T1000 (cell line): Measurements from ENCODE around the gene RIPK4.

Experiments used
- DNase-seq: peaks from one replicate; lab custom pipeline; 2025; ENCODE audit warnings: mixed read lengths; lab: John Stamatoyannopoulos, UW

The RIPK4 gene

DNA sequence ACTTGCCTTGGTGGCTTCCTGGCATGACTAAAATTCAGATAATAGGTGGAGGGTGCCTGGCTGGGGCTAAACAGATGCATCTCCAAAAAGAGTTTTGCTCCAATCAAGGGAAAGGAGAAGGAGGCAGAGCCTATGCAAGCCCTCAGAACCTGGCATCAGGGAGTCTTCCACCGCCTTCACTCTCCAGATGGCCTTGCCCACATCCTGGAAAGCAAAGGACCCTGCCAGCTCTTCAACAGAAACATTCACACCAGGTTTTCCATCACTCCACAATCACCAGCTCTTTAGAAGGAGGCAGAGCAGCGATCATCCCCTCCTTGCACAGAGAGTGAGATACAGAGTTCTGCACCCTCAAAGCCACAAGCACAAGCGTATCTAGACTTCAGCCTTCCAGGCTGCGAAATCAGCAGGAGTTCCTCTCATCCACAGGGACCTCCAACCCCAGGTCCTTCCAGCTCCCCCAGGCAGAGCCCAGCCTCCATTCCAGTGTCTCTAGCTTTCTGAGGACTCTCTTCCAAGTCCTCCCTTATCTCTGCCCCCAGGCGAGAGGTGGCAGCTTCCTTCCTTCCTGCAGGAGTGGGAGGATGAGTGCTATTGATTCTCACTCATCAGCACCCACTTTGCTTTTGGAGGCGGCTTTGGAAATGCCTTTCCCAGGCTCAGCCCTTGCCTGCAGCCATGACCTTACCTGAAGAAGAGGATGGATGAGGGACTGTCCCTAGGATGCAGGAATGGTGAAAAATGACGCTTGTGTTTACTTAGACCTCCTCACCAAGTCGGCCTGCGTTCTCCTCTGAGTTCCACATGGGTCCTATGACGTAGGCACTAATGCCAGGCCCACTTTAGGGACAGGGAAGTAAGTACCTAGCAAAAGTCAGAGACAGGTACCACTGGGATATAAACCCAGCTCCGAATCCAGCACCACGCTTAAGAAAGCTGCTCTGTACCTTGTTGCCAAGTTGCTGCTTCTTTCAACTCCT lies 75.4 kb downstream of the RIPK4 start:
- DNase-seq, result no peak
